ENCODE measurements around the gene PLCB4.

GRCh38 chr20:9233804-9234203 is 164.9 kb downstream of the PLCB4 start:
- TF ChIP-seq POLR2A (IDR thresholded peaks at IDR 0.05) = no peak
- no peak for TF ChIP-seq CTCF (IDR thresholded peaks at IDR 0.05)
- no peak for TF ChIP-seq POLR2AphosphoS5 (IDR thresholded peaks at IDR 0.05)
- TF ChIP-seq EP300 (IDR thresholded peaks at IDR 0.05) = no peak
